ENCODE results near the gene DNAJB12.
"Not testable (repeated sequence)": the region's sequence is repeated elsewhere in the genome, so short reads cannot be mapped to it uniquely, and the experiment has no call there.

Gene DNAJB12

DNA sequence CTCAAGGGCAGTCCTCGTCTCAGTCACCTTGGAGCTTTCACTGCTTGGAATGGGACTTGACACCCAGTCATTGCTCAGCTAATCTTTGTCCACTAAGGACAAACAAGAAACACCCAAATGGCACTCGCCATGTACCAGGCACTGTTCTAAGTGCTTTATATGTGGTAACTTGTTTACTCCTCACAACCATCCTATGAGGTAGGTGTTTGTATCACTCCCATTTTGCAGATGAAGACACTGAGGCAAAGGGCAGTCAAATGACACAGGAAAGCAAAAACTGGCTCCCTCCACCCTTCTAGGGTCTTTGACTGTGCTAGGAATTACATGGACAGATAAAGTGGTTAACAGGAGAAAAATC lies 24.7 kb downstream of the DNAJB12 start:
- no peak for DNase-seq

DNA sequence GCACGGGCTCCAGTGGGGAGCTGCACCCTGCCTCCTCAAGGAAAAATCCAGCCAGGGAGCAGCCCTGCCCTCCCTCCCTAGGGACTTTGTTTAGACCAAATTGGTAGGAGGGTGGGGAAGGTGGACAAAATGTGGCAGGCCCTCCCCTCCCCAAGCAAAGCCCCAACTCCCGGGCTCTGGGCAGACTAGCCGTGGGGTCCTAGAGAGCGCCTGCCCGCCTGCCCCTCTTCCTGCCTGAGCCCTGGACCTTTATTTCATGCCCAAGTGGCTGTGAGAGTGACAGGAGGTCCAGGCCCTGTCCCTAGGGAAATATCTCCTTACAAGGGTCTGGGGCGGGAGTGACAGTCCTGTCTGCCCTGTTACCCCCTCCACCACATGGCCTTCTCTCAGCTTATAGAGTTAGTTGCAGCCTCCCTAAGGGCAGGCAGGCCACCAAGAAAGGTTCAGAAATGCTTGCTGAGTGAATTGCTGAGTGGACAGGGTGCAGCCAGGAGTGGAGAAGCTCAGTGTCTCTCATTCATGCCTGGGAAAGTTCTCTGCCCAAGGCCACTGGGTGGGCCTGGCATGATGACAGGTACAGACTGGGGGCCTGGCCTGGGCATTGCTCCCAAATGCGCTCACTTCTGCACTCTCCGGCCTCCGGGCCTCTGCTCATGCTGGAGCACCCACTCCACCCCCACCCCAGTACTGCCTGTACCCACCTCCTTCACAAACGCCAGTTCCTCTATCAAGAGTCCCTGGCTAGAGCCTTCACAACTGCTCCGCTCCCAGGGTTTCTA lies 25.2 kb downstream of the DNAJB12 start:
- DNase-seq = no peak

DNA sequence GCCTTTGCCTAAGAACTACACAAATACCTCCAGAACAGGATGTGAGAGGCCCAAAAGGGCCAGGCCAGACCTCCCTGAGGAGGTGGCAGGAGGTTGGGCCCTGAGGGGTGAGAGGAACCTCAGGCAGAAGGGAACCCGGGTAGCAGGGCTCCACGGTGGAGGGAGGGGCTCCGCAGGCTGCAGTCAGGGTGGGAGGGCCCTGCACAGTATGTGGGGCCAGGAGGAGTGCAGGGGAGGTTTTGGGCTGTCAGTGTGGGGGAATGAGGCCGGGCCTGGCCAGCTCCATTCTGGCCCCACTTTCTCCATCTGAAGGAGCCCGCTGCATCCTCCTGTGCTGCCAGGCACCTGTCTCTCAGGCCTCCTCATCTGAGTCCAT lies 25.9 kb downstream of the DNAJB12 start:
- DNase-seq = peak; percentile 46

DNA sequence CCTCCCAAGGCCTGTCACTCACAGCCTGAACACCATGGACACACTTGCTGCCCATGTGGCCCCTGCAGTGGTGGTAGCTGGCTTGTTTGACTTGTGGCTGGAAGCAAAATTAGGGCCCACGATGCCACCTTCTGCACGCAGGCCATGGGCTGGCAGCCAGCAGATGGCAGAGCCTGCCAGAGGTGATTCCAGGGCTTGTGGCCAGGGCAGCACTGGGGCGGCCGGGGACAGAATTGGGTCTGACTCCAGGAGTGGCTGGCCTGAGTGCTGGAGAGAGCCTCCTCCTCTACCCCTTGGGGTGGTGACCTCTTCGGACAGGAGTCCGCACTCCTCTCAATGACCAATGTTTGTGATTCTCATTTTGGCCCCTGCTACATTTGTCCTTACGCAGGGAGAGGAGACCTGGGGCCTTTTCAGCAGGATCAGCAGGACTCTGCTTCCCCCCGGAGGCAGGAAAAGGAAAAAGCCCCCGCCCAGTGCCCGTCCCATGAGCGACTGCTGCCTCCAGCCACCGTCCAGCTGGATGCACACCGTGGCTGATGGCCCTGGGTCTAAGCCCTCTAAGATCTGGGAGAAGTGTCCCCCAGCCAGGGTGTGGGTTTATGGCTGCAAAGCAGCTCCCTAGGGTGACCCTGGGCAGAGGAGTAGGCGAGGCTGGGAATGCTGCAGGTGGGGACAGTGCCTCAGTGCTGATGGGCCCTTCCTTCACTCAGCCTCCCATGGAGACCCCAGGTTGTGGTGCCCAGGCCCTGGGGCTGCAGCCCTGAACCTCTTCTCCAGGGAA lies 26.5 kb downstream of the DNAJB12 start:
- DNase-seq = peak; percentile 46

GRCh38 chr10:72326665-72327603 lies 27.8 kb downstream of the DNAJB12 start:
- peak; percentile 72 for DNase-seq

- DNase-seq = not testable (repeated sequence)
Observed at GRCh38 chr10:72325243-72326175, 29.2 kb downstream of the DNAJB12 start.

GRCh38 chr10:72323771-72324191 lies 30.9 kb downstream of the DNAJB12 start:
- no peak for DNase-seq

DNA sequence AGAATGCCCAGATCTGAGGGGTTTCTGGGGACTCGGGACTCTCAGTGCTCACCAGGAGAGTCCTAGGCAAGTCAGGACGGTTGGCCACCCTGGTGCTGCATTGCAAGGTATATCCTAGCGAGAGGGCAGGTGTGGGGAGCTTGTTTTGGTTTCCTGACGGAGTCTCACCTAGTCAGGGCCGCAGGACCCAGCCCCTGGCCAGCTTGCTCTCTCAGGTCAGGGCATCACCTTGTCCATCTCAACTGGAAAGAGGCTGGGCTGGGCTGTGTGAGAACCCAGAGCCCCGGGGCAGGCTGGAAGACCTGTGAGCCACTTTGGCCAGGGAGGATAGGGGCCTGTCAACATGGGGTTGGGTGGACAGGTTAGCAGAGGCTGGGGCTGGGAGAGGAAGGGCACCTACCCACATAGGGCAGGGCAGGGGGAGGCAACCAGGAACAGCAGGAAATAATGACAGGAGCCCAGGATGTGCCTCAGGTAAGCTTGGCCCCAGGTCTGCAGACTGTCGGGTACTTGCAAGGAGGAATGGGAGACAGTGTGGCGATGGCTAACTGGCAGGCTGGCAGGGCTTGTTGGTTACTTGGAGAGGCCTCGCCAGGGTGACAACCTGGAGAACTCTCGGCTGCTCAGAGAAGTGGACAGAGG lies 31.5 kb downstream of the DNAJB12 start:
- DNase-seq = peak; percentile 19

GRCh38 chr10:72322280-72323058 lies 32.2 kb downstream of the DNAJB12 start:
- peak; percentile 82 for DNase-seq

DNA sequence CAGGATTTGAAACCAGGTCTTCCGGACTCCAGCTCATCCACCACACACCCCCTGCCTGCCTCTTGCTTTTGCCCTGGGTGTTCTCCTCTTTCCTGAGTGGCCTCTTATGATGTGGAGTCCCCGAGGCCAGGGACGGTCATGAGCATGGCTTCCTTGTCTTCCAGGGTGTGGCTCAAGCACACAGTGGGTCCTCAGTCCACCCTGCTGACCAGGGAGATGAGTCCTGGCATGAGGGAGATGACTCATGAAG lies 32.8 kb downstream of the DNAJB12 start:
- no peak for DNase-seq

GRCh38 chr10:72321248-72322029 lies 33.3 kb downstream of the DNAJB12 start:
- DNase-seq = no peak

DNA sequence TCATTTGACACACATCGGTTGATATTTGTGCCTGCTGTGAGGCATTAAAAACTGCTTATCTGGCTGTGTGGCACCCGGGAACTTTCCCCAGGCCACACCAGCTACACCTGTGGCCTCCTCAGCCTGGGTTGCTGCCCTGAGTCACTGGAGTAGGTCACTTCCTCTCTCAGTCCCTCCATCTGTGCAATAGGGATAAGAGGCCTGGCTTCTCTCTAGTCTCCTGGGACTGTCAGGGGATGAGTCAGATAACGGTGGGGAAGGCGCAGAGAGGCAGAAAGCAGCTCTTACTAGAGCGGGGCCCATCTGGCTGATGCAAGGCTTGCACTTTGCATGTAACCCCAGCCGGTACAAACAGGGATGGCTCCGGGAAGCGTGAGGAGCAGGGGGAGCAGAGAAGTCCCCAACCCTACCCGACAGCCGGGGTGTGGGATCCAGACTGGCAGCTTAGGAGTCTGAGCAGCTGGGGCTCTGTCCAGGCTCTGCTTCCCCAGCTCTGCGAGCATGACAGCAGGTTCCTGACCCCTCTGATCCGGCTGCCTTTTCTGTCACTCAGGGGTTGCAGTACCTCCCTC lies 34.0 kb downstream of the DNAJB12 start:
- peak; percentile 76 for DNase-seq

GRCh38 chr10:72319416-72320254 lies 35.1 kb downstream of the DNAJB12 start:
- peak; percentile 93 for DNase-seq

GRCh38 chr10:72318418-72319262 lies 36.1 kb downstream of the DNAJB12 start:
- DNase-seq = peak; percentile 24

DNA sequence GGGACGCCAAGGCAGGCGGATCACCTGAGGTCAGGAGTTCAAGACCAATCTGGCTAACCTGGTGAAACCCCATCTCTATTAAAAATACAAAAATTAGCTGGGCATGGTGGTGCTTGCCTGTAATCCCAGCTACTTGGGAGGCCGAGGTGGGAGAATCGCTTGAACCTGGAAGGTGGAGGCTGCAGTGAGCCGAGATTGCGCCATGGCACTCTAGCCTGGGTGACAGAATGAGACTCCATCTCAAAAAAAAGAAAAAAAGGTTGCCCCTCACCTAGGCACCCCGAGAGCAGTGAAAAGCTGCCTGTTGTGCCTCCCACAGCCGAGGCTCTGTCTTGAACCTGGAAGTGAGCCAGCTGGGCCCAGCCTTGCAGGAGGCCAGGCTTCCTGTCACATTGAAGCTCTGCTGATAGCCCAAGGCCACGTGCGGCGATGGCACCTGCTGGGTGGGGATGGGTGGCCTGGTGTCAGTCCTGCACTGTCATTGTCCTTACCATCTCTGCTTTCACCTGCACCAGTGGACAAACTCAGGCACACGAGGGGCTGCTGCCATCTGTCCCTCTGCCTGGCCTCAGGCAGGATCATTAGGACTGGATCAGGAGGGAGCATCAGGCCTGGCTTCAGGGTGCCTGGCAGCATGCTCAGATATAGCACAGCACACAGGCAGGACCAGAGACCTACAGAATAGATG lies 37.8 kb downstream of the DNAJB12 start:
- DNase-seq = peak; percentile 87

DNA sequence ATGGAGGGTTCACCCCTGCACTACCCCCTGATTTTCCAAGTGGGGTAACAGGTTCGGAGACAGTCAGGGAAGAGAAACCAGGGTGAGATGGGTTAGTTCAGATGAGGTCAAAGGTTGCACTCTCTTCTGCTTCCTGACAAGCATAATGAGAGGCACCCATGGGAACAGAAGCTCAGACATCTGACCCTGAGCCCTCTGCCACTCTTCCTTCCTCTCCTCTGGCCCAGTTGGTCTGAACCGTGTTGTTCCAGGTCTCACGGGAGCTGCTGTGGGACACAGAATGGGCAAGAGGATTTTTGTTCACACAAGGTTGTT lies 38.4 kb downstream of the DNAJB12 start:
- DNase-seq = peak; percentile 1

All from CD4-positive, alpha-beta T cell treated with Interleukin-6 for 4 hours (primary cell).